ENCODE measurements around the gene ENPP1. TPM values are rescaled to one million over a fixed set of nuclear protein-coding genes. Genes with fewer than 3 reads are reported as not detected.

The ENPP1 gene
- total and polyA plus RNA-seq, 9 of the 15 experiments (the other 6 are each of a cell fraction or from before 2014, with no cell fraction given), result 0.03 to 0.56 (median 0.14) TPM

DNA sequence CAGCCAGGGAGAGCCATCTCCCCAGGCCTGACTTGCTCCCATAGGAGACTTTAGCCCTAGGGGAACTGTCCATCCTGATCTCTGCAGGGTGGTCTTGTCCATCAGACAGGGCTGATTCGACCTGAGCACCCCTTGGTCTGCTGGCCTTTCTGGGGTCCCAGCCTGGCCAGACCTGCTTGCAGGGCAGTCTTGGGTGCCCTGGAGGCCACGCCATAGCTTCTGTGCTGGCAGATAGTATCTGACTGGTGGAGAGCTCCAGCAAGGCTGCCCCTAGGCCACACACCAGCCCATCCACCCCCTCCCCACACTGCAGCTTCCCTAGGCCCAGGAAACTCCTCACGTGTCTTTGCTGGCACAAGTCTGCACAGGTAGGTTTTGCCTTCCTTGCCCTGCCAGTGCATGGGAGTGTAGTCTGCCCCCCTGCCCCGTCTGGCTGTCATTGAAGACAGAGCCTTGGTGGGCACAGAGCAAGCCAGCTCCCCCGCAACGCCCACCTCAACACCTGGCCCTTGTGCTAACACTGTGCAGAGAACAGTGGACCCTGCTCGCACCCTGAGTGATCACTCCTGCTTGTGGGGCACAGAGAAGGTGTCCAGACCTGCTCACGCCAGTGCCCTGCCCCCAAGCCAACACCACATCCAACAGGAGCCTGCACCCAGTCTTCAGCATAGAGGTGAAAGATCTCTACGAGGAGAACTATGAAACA, 111.0 kb downstream of the ENPP1 start:
- Histone ChIP-seq H4K20me1 (replicated peaks; ENCODE audit: control insufficient read depth, insufficient read depth, low read length) (no peaks in the 10 kb centered on the region), H3K4me2 (ENCODE audit: insufficient read depth, low read length) (no peak overlapping the region), H3K4me3 (no peak overlapping the region), H3K4me1 (replicated peaks in 1 of 2; ENCODE audit: control insufficient read depth in 2 of 2, insufficient read depth in 2 of 2, low read length in 2 of 2) (no peaks in the 10 kb centered on the region), H3K27ac (ENCODE audit: extremely low read depth, low read depth, low read length) (no peak overlapping the region), H2AFZ (ENCODE audit: low read depth, low read length) (no peak overlapping the region), H3K9me1 (ENCODE audit: control insufficient read depth, insufficient read depth, low read length) (no peaks in the 10 kb centered on the region), H3K36me3 (ENCODE audit: control insufficient read depth, insufficient read depth, low read length) (no peaks in the 10 kb centered on the region), H3K9ac (ENCODE audit: insufficient read depth in 1 of 2, low read depth in 2 of 2, low read length in 2 of 2) (no peak overlapping the region), H3K79me2 (ENCODE audit: control insufficient read depth, insufficient read depth, low read length) (no peaks in the 10 kb centered on the region), H3K27me3 (ENCODE audit: control insufficient read depth in 2 of 2, insufficient read depth in 2 of 2, low read length in 2 of 2) (no peaks in the 10 kb centered on the region), H3K9me3 (replicated peaks; ENCODE audit: control insufficient read depth, insufficient read depth, low read depth, low read length) (no peaks in the 10 kb centered on the region)
- ChIA-PET CTCF (ENCODE audit: low intra/inter-chr PET ratio) (no interaction called here), POLR2A (no interaction called here)
- no TSS peak for BruUV-seq (replicated peaks)
- WGBS (ENCODE audit: insufficient coverage, low coverage, missing lambda C conversion rate), result 0% methylated on average over 8 of the region's 9 CpGs
- FAIRE-seq, result no peak
- DNase-seq (ENCODE audit: extremely low read depth in 1 of 4, low spot score in 3 of 4), result no peak
- intact Hi-C loops (cut with micrococcal nuclease) (no loop called here), in situ Hi-C loops (cut with MboI) (loop anchor here (5.0 to 25.0 kb wide), 3 partner anchors 224 to 1643 kb away; no protein-coding TSS in a partner anchor)
- ATAC-seq, result no peak
- TF ChIP-seq HSF4 (CRISPR knock-in tag; IDR thresholded peaks at IDR 0.05; ENCODE audit: borderline replicate concordance), result no peak
- no peak for TF ChIP-seq ZNF696 (CRISPR knock-in tag; conservative IDR thresholded peaks at IDR 0.05)
- TF ChIP-seq, protein P1, sequence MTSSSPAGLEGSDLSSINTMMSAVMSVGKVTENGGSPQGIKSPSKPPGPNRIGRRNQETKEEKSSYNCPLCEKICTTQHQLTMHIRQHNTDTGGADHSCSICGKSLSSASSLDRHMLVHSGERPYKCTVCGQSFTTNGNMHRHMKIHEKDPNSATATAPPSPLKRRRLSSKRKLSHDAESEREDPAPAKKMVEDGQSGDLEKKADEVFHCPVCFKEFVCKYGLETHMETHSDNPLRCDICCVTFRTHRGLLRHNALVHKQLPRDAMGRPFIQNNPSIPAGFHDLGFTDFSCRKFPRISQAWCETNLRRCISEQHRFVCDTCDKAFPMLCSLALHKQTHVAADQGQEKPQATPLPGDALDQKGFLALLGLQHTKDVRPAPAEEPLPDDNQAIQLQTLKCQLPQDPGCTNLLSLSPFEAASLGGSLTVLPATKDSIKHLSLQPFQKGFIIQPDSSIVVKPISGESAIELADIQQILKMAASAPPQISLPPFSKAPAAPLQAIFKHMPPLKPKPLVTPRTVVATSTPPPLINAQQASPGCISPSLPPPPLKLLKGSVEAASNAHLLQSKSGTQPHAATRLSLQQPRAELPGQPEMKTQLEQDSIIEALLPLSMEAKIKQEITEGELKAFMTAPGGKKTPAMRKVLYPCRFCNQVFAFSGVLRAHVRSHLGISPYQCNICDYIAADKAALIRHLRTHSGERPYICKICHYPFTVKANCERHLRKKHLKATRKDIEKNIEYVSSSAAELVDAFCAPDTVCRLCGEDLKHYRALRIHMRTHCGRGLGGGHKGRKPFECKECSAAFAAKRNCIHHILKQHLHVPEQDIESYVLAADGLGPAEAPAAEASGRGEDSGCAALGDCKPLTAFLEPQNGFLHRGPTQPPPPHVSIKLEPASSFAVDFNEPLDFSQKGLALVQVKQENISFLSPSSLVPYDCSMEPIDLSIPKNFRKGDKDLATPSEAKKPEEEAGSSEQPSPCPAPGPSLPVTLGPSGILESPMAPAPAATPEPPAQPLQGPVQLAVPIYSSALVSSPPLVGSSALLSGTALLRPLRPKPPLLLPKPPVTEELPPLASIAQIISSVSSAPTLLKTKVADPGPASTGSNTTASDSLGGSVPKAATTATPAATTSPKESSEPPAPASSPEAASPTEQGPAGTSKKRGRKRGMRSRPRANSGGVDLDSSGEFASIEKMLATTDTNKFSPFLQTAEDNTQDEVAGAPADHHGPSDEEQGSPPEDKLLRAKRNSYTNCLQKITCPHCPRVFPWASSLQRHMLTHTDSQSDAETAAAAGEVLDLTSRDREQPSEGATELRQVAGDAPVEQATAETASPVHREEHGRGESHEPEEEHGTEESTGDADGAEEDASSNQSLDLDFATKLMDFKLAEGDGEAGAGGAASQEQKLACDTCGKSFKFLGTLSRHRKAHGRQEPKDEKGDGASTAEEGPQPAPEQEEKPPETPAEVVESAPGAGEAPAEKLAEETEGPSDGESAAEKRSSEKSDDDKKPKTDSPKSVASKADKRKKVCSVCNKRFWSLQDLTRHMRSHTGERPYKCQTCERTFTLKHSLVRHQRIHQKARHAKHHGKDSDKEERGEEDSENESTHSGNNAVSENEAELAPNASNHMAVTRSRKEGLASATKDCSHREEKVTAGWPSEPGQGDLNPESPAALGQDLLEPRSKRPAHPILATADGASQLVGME (CRISPR knock-in tag; IDR thresholded peaks at IDR 0.05), result no peak
- TF ChIP-seq KLF16 (IDR thresholded peaks at IDR 0.05), result no peak
- no peak for TF ChIP-seq CREM (IDR thresholded peaks at IDR 0.05; ENCODE audit: low read depth)
- TF ChIP-seq ZNF583 (CRISPR knock-in tag; IDR thresholded peaks at IDR 0.05), result no peak
- no peak for TF ChIP-seq ZNF655 (CRISPR knock-in tag; IDR thresholded peaks at IDR 0.05)
- TF ChIP-seq KAT2B (IDR thresholded peaks at IDR 0.05; ENCODE audit: low read depth, low read length), result no peak
- no peak for TF ChIP-seq AFF1 (IDR thresholded peaks at IDR 0.05; ENCODE audit: low read depth in 1 of 2, partially characterized antibody in 2 of 2)

All from K562 (cell line).